LNCAP (cell line): ENCODE results near the gene NEK7.

Source experiments
- TF ChIP-seq, protein P1 (sequence below): fragments of 450-650 bp; IDR thresholded peaks from 2 replicates; pipeline ENCODE4 v1.5.1; 2017; ENCODE audit warnings: mild to moderate bottlenecking

NEK7 gene

GRCh38 chr1:198212675-198213074 lies 55.9 kb downstream of the NEK7 start:
- TF ChIP-seq, protein P1, sequence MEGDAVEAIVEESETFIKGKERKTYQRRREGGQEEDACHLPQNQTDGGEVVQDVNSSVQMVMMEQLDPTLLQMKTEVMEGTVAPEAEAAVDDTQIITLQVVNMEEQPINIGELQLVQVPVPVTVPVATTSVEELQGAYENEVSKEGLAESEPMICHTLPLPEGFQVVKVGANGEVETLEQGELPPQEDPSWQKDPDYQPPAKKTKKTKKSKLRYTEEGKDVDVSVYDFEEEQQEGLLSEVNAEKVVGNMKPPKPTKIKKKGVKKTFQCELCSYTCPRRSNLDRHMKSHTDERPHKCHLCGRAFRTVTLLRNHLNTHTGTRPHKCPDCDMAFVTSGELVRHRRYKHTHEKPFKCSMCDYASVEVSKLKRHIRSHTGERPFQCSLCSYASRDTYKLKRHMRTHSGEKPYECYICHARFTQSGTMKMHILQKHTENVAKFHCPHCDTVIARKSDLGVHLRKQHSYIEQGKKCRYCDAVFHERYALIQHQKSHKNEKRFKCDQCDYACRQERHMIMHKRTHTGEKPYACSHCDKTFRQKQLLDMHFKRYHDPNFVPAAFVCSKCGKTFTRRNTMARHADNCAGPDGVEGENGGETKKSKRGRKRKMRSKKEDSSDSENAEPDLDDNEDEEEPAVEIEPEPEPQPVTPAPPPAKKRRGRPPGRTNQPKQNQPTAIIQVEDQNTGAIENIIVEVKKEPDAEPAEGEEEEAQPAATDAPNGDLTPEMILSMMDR, result no peak

- TF ChIP-seq, protein P1, result no peak
These were observed 58.1 kb downstream of the NEK7 start for GRCh38 chr1:198214924-198215323.

DNA sequence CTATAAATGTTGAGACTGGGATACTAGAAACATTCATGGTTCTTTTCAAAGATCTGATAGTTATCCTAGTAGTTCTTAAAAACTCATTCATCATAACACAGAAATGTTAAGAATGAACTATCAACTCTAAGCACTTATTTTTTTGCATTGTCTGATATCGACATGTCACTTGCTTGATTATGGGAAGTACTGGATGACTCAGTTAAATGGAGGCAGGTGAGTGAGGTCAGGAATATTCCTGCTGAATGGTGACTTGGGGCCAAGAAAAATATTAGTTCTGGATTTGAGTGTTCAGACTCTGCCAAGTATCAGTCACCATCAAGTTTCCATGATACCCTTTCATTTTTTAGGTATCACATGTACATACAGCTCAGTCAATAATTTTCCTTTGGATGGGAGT lies 63.6 kb downstream of the NEK7 start:
- TF ChIP-seq, protein P1, result no peak

- TF ChIP-seq, protein P1, result no peak
These were observed 72.1 kb downstream of the NEK7 start for GRCh38 chr1:198228925-198229324.

GRCh38 chr1:198231779-198232178 lies 75.0 kb downstream of the NEK7 start:
- TF ChIP-seq, protein P1, result no peak

GRCh38 chr1:198232378-198232777 lies 75.6 kb downstream of the NEK7 start:
- TF ChIP-seq, protein P1, result no peak

GRCh38 chr1:198232940-198233675 lies 76.3 kb downstream of the NEK7 start:
- TF ChIP-seq, protein P1, result no peak
